ENCODE measurements around the gene POLG2.
"Not testable (repeated sequence)": the region's sequence is repeated elsewhere in the genome, so short reads cannot be mapped to it uniquely, and the experiment has no call there.

The POLG2 gene

GRCh38 chr17:64439956-64440355 lies 56.9 kb downstream of the POLG2 start:
- no peak for DNase-seq (ENCODE audit: low spot score)

GRCh38 chr17:64439521-64439920 lies 57.3 kb downstream of the POLG2 start:
- not testable (repeated sequence) for DNase-seq (ENCODE audit: low spot score)

- DNase-seq (ENCODE audit: low spot score), result no peak
Measured at GRCh38 chr17:64437944-64438525, 58.8 kb downstream of the POLG2 start.

- DNase-seq (ENCODE audit: low spot score), result no peak
Measured at GRCh38 chr17:64431534-64431933, 65.3 kb downstream of the POLG2 start.

- not testable (repeated sequence) for DNase-seq (ENCODE audit: low spot score)
Measured at GRCh38 chr17:64430036-64430435, 66.8 kb downstream of the POLG2 start.

GRCh38 chr17:64428406-64428805 lies 68.4 kb downstream of the POLG2 start:
- DNase-seq (ENCODE audit: low spot score), result no peak

All from hematopoietic multipotent progenitor cell treated with erythropoietin and hydrocortisone succinate and interleukin-3 and kit ligand, for 15 days (in vitro differentiated cells).